ENCODE measurements around the gene CDK4. TPM values are rescaled to one million over a fixed set of nuclear protein-coding genes. Genes with fewer than 3 reads are reported as not detected.

The CDK4 gene
- total RNA-seq, 1 experiment from 2014 or later: 154 TPM

- no peak overlapping the region for H3K9ac ChIP-seq (ENCODE audit: low read length)
- no peak overlapping the region for H2AFZ ChIP-seq (ENCODE audit: low read length)
- no peak overlapping the region for H3K27ac ChIP-seq (ENCODE audit: low read length)
- no peaks in the 10 kb centered on the region for H3K27me3 ChIP-seq (ENCODE audit: low read length)
- no peak overlapping the region for H3K4me3 ChIP-seq (ENCODE audit: low read length)
- H3K4me1 ChIP-seq (ENCODE audit: low read length): peaks cover 30% of the 10 kb centered on the region
- no peaks in the 10 kb centered on the region for H3K9me2 ChIP-seq (replicated peaks; ENCODE audit: insufficient read depth, low read length)
- peaks cover 30% of the 10 kb centered on the region for H3K79me2 ChIP-seq (ENCODE audit: low read length)
- no peaks in the 10 kb centered on the region for H3K9me3 ChIP-seq (ENCODE audit: low read length)
- peaks cover 25% of the 10 kb centered on the region for H3K36me3 ChIP-seq (ENCODE audit: insufficient read depth, low read length)
- H3K4me2 ChIP-seq (ENCODE audit: low read depth, low read length, poor library complexity, severe bottlenecking): peak overlapping the region; percentile 15
- no peak for DNase-seq
- H4K20me1 ChIP-seq (ENCODE audit: insufficient read depth, low read depth, low read length): peaks cover 11% of the 10 kb centered on the region
Observed at GRCh38 chr12:57757771-57758170, 5.7 kb upstream of the CDK4 start.

- no peaks in the 10 kb centered on the region for H3K9me3 ChIP-seq (ENCODE audit: low read length)
- peak; percentile 92 for DNase-seq
- peaks cover 11% of the 10 kb centered on the region for H4K20me1 ChIP-seq (ENCODE audit: insufficient read depth, low read depth, low read length)
Observed at GRCh38 chr12:57756406-57757341, 4.6 kb upstream of the CDK4 start.

GRCh38 chr12:57755454-57756372 lies 3.6 kb upstream of the CDK4 start:
- peak overlapping the region; percentile 77 for H3K4me3 ChIP-seq (ENCODE audit: low read length)
- H3K79me2 ChIP-seq (ENCODE audit: low read length): peaks cover 44% of the 10 kb centered on the region
- peak overlapping the region; percentile 80 for H3K27ac ChIP-seq (ENCODE audit: low read length)
- peak overlapping the region; percentile 78 for H3K9ac ChIP-seq (ENCODE audit: low read length)
- H4K20me1 ChIP-seq (ENCODE audit: insufficient read depth, low read depth, low read length): peaks cover 11% of the 10 kb centered on the region
- H3K4me1 ChIP-seq (ENCODE audit: low read length): peaks cover 39% of the 10 kb centered on the region
- H3K9me2 ChIP-seq (replicated peaks; ENCODE audit: insufficient read depth, low read length): no peaks in the 10 kb centered on the region
- H2AFZ ChIP-seq (ENCODE audit: low read length): 0 out of 2 replicates have a peak overlapping the region, but pooled peaks have one; percentile 38
- H3K4me2 ChIP-seq (ENCODE audit: low read depth, low read length, poor library complexity, severe bottlenecking): peak overlapping the region; percentile 97
- no peaks in the 10 kb centered on the region for H3K27me3 ChIP-seq (ENCODE audit: low read length)
- peaks cover 29% of the 10 kb centered on the region for H3K36me3 ChIP-seq (ENCODE audit: insufficient read depth, low read length)
- peak; percentile 71 for DNase-seq
- no peaks in the 10 kb centered on the region for H3K9me3 ChIP-seq (ENCODE audit: low read length)

More at GRCh38 chr12:57756406-57757341, 4.6 kb upstream of the CDK4 start:
- Histone ChIP-seq H3K9ac (ENCODE audit: low read length) (peak overlapping the region; percentile 78), H3K79me2 (ENCODE audit: low read length) (peaks cover 35% of the 10 kb centered on the region), H3K4me3 (ENCODE audit: low read length) (peak overlapping the region; percentile 77), H3K27me3 (ENCODE audit: low read length) (no peaks in the 10 kb centered on the region), H2AFZ (ENCODE audit: low read length) (0 out of 2 replicates have a peak overlapping the region, but pooled peaks have one; percentile 38), H3K9me2 (replicated peaks; ENCODE audit: insufficient read depth, low read length) (no peaks in the 10 kb centered on the region), H3K27ac (ENCODE audit: low read length) (peak overlapping the region; percentile 80), H3K4me1 (ENCODE audit: low read length) (peaks cover 33% of the 10 kb centered on the region), H3K36me3 (ENCODE audit: insufficient read depth, low read length) (peaks cover 25% of the 10 kb centered on the region), H3K4me2 (ENCODE audit: low read depth, low read length, poor library complexity, severe bottlenecking) (peak overlapping the region; percentile 97)

- H3K4me2 ChIP-seq (ENCODE audit: low read depth, low read length, poor library complexity, severe bottlenecking): peak overlapping the region; percentile 97
- H2AFZ ChIP-seq (ENCODE audit: low read length): no peak overlapping the region
- H3K79me2 ChIP-seq (ENCODE audit: low read length): peaks cover 50% of the 10 kb centered on the region
- peak overlapping the region; percentile 77 for H3K4me3 ChIP-seq (ENCODE audit: low read length)
- H4K20me1 ChIP-seq (ENCODE audit: insufficient read depth, low read depth, low read length): peaks cover 6% of the 10 kb centered on the region
- DNase-seq: no peak
- no peaks in the 10 kb centered on the region for H3K9me2 ChIP-seq (replicated peaks; ENCODE audit: insufficient read depth, low read length)
- peak overlapping the region; percentile 78 for H3K9ac ChIP-seq (ENCODE audit: low read length)
- peaks cover 42% of the 10 kb centered on the region for H3K4me1 ChIP-seq (ENCODE audit: low read length)
- H3K9me3 ChIP-seq (ENCODE audit: low read length): no peaks in the 10 kb centered on the region
- peaks cover 31% of the 10 kb centered on the region for H3K36me3 ChIP-seq (ENCODE audit: insufficient read depth, low read length)
- no peaks in the 10 kb centered on the region for H3K27me3 ChIP-seq (ENCODE audit: low read length)
- peak overlapping the region; percentile 80 for H3K27ac ChIP-seq (ENCODE audit: low read length)
Observed at GRCh38 chr12:57755194-57755453, 3.0 kb upstream of the CDK4 start.

- H3K9me3 ChIP-seq (ENCODE audit: low read length): no peaks in the 10 kb centered on the region
- H3K27ac ChIP-seq (ENCODE audit: low read length): peak within 1 kb of the TSS; percentile 80
- peaks cover 42% of the 10 kb centered on the region for H3K4me1 ChIP-seq (ENCODE audit: low read length)
- no peaks in the 10 kb centered on the region for H3K9me2 ChIP-seq (replicated peaks; ENCODE audit: insufficient read depth, low read length)
- peak within 1 kb of the TSS; percentile 78 for H3K9ac ChIP-seq (ENCODE audit: low read length)
- peak; percentile 94 for DNase-seq
- peak within 1 kb of the TSS; percentile 68; the same call in 1 of the 2 replicates for H2AFZ ChIP-seq (ENCODE audit: low read length)
- peak within 1 kb of the TSS; percentile 97 for H3K4me2 ChIP-seq (ENCODE audit: low read depth, low read length, poor library complexity, severe bottlenecking)
- peaks cover 27% of the 10 kb centered on the region for H3K36me3 ChIP-seq (ENCODE audit: insufficient read depth, low read length)
- peaks cover 47% of the 10 kb centered on the region for H3K79me2 ChIP-seq (ENCODE audit: low read length)
- no peaks in the 10 kb centered on the region for H3K27me3 ChIP-seq (ENCODE audit: low read length)
- peaks cover under 1% of the 10 kb centered on the region; the same call in 1 of the 2 replicates for H4K20me1 ChIP-seq (ENCODE audit: insufficient read depth, low read depth, low read length)
- peak within 1 kb of the TSS; percentile 77 for H3K4me3 ChIP-seq (ENCODE audit: low read length)
Observed at GRCh38 chr12:57754411-57755193, 2.5 kb upstream of the CDK4 start, which contains the start of gene MARCHF9. TSS of gene MARCHF9 (plus strand) at chr12:57755103. CDS start at chr12:57755529, 426 bp downstream.

- Histone ChIP-seq H4K20me1 (ENCODE audit: insufficient read depth, low read depth, low read length) (no peaks in the 10 kb centered on the region), H3K79me2 (ENCODE audit: low read length) (peaks cover 45% of the 10 kb centered on the region), H3K27me3 (ENCODE audit: low read length) (no peaks in the 10 kb centered on the region), H2AFZ (ENCODE audit: low read length) (no peak overlapping the region), H3K4me3 (ENCODE audit: low read length) (peak overlapping the region; percentile 77; the same call in 1 of the 2 replicates), H3K9me3 (ENCODE audit: low read length) (no peaks in the 10 kb centered on the region), H3K27ac (ENCODE audit: low read length) (peak overlapping the region; percentile 67), H3K9me2 (replicated peaks; ENCODE audit: insufficient read depth, low read length) (no peaks in the 10 kb centered on the region), H3K4me1 (ENCODE audit: low read length) (peaks cover 42% of the 10 kb centered on the region), H3K9ac (ENCODE audit: low read length) (peak overlapping the region; percentile 62), H3K36me3 (ENCODE audit: insufficient read depth, low read length) (peaks cover 32% of the 10 kb centered on the region), H3K4me2 (ENCODE audit: low read depth, low read length, poor library complexity, severe bottlenecking) (peak overlapping the region; percentile 74)
- peak; percentile 53 for DNase-seq
Observed at GRCh38 chr12:57753756-57754337, 1.7 kb upstream of the CDK4 start.

- Histone ChIP-seq H3K27ac (ENCODE audit: low read length) (peak overlapping the region; percentile 67), H3K79me2 (ENCODE audit: low read length) (peaks cover 40% of the 10 kb centered on the region), H3K4me2 (ENCODE audit: low read depth, low read length, poor library complexity, severe bottlenecking) (peak overlapping the region; percentile 74), H3K4me1 (ENCODE audit: low read length) (peaks cover 42% of the 10 kb centered on the region), H3K9me3 (ENCODE audit: low read length) (no peaks in the 10 kb centered on the region), H3K36me3 (ENCODE audit: insufficient read depth, low read length) (peaks cover 28% of the 10 kb centered on the region), H3K27me3 (ENCODE audit: low read length) (no peaks in the 10 kb centered on the region), H3K4me3 (ENCODE audit: low read length) (peak overlapping the region; percentile 55), H3K9me2 (replicated peaks; ENCODE audit: insufficient read depth, low read length) (no peaks in the 10 kb centered on the region), H3K9ac (ENCODE audit: low read length) (peak overlapping the region; percentile 53), H2AFZ (ENCODE audit: low read length) (peak overlapping the region; percentile 1; the same call in 1 of the 2 replicates), H4K20me1 (ENCODE audit: insufficient read depth, low read depth, low read length) (no peaks in the 10 kb centered on the region)
- no peak for DNase-seq
Observed at GRCh38 chr12:57752668-57753000, 524 bp upstream of the CDK4 start.
